Astrocyte (in vitro differentiated cells and primary cell): ENCODE measurements around the gene SLC6A19. TPM values are rescaled to one million over a fixed set of nuclear protein-coding genes. Genes with fewer than 3 reads are reported as not detected.

Source experiments
- DNase-seq: peaks from one replicate; pipeline ENCODE4 v3.0.0-alpha.2; 2010; ENCODE audit warnings: low read depth
- FAIRE-seq: peaks from 2 replicates; lab custom pipeline; 2011; peaks lifted over from hg19 to GRCh38; lab: Jason Lieb, UNC
- H2AFZ ChIP-seq: 2 replicates; pipeline ENCODE4 v1.6.0; 2012; ENCODE audit warnings: low read depth, low read length, inconsistent platforms
- H3K27ac ChIP-seq: 2 replicates; pipeline ENCODE4 v1.5.1; 2011; ENCODE audit warnings: low read depth, low read length, inconsistent platforms
- H3K27me3 ChIP-seq: 2 replicates; pipeline ENCODE4 v1.6.0; 2011; ENCODE audit warnings: low read length, inconsistent platforms; ENCODE audit not compliant: insufficient read depth
- H3K36me3 ChIP-seq: 2 replicates; pipeline ENCODE4 v1.5.1; 2011; ENCODE audit warnings: low read length, inconsistent platforms; ENCODE audit not compliant: insufficient read depth
- H3K4me1 ChIP-seq: 2 replicates; pipeline ENCODE4 v1.5.1; 2011; ENCODE audit warnings: low read length, inconsistent platforms; ENCODE audit not compliant: insufficient read depth
- H3K4me2 ChIP-seq: 2 replicates; pipeline ENCODE4 v1.6.0; 2012; ENCODE audit warnings: low read length, inconsistent platforms
- H3K4me3 ChIP-seq: 2 replicates; pipeline ENCODE4 v1.5.1; 2011; ENCODE audit warnings: low read depth, mild to moderate bottlenecking, low read length, inconsistent platforms; ENCODE audit not compliant: insufficient read depth
- H3K79me2 ChIP-seq: 2 replicates; pipeline ENCODE4 v1.6.0; 2012; ENCODE audit warnings: mild to moderate bottlenecking, low read length, inconsistent platforms; ENCODE audit not compliant: insufficient read depth
- H3K9ac ChIP-seq: 2 replicates; pipeline ENCODE4 v1.6.0; 2012; ENCODE audit warnings: mild to moderate bottlenecking, low read length, inconsistent platforms
- H3K9me3 ChIP-seq: 2 replicates; pipeline ENCODE4 v1.5.1; 2012; ENCODE audit warnings: low read depth, mild to moderate bottlenecking, low read length, inconsistent platforms; ENCODE audit not compliant: insufficient read depth
- H4K20me1 ChIP-seq: 2 replicates; pipeline ENCODE4 v1.6.0; 2012; ENCODE audit warnings: low read length, inconsistent platforms; ENCODE audit not compliant: insufficient read depth
- H3K27ac Mint-ChIP-seq: one replicate; pipeline ENCODE4 v1.8.0; 2021; ENCODE audit warnings: mild to moderate bottlenecking, mixed read lengths; ENCODE audit not compliant: unreplicated experiment
- H3K27me3 Mint-ChIP-seq: one replicate; pipeline ENCODE4 v1.8.0; 2021; ENCODE audit warnings: low read depth, mixed read lengths; ENCODE audit not compliant: unreplicated experiment
- H3K36me3 Mint-ChIP-seq: one replicate; pipeline ENCODE4 v1.8.0; 2021; ENCODE audit warnings: low read depth, mixed read lengths; ENCODE audit not compliant: unreplicated experiment
- H3K4me1 Mint-ChIP-seq: one replicate; pipeline ENCODE4 v1.8.0; 2021; ENCODE audit warnings: low read depth, mixed read lengths; ENCODE audit not compliant: unreplicated experiment
- H3K4me3 Mint-ChIP-seq: one replicate; pipeline ENCODE4 v1.8.0; 2021; ENCODE audit warnings: mild to moderate bottlenecking, moderate library complexity, mixed read lengths; ENCODE audit not compliant: unreplicated experiment
- H3K9me3 Mint-ChIP-seq: one replicate; pipeline ENCODE4 v1.8.0; 2021; ENCODE audit warnings: mild to moderate bottlenecking, mixed read lengths; ENCODE audit not compliant: unreplicated experiment
- EZH2 ChIP-seq: IDR thresholded peaks from 2 replicates; pipeline ENCODE4 v1.6.1; 2012; ENCODE audit warnings: mild to moderate bottlenecking, low read length, inconsistent platforms; ENCODE audit not compliant: insufficient read depth
- total RNA-seq: library from RNA; stranded (reverse); gene quantifications from 2 replicates; pipeline ENCODE4 v1.2.1, GENCODE V29; 2021
- TF ChIP-seq, protein P1 (sequence below): IDR thresholded peaks from 2 replicates; pipeline ENCODE4 v1.5.1; 2011; ENCODE audit warnings: low read depth, mild to moderate bottlenecking, inconsistent platforms, low read length, moderate library complexity; ENCODE audit not compliant: insufficient read depth

SLC6A19 gene
- total RNA-seq, 1 donor from 2014 or later, result not detected

DNA sequence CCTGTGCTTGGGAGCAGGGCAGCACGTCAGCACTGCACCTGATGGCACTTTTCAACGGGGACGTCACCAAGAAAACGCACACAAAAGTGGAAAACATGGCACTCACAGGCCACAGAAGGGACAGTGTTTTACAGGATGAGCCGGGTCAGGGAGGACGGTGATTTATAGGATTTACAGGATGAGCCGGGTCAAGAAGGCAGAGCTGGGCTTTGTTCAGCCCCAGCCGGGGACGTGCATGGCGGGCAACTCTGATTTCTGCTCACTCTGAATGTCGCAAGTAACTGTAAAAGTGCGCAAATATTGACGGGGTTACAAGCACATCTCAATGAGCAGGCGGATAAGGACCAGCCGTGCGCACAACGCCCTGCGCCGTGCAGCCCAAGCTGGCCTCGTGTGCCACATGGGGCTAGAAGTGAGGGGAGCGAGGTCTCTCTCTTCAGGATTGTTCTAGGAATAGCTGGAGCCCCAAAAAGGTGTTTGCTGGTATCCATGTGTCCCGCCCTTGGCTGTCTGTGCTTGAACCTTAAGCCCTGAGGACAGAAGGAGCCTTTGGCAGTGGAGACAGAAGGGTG lies 40.2 kb downstream of the SLC6A19 start:
- no peak overlapping the region for H3K4me2 ChIP-seq
- no peaks in the 10 kb centered on the region for H3K4me1 ChIP-seq
- Mint-ChIP-seq H3K4me1 (no peaks in the 10 kb centered on the region), H3K36me3 (peaks cover 2% of the 10 kb centered on the region), H3K27me3 (peaks cover 33% of the 10 kb centered on the region), H3K9me3 (peaks cover 6% of the 10 kb centered on the region), H3K4me3 (no peak overlapping the region), H3K27ac (no peak overlapping the region)
- no peaks in the 10 kb centered on the region for H3K9me3 ChIP-seq
- H3K9ac ChIP-seq, result no peak overlapping the region
- H3K36me3 ChIP-seq, result no peaks in the 10 kb centered on the region
- no peaks in the 10 kb centered on the region for H4K20me1 ChIP-seq
- H3K79me2 ChIP-seq, result no peaks in the 10 kb centered on the region
- no peak overlapping the region for H3K27ac ChIP-seq
- H3K27me3 ChIP-seq, result no peaks in the 10 kb centered on the region
- no peak overlapping the region for H3K4me3 ChIP-seq
- DNase-seq (no peak), FAIRE-seq (no peak)
- TF ChIP-seq, protein P1, sequence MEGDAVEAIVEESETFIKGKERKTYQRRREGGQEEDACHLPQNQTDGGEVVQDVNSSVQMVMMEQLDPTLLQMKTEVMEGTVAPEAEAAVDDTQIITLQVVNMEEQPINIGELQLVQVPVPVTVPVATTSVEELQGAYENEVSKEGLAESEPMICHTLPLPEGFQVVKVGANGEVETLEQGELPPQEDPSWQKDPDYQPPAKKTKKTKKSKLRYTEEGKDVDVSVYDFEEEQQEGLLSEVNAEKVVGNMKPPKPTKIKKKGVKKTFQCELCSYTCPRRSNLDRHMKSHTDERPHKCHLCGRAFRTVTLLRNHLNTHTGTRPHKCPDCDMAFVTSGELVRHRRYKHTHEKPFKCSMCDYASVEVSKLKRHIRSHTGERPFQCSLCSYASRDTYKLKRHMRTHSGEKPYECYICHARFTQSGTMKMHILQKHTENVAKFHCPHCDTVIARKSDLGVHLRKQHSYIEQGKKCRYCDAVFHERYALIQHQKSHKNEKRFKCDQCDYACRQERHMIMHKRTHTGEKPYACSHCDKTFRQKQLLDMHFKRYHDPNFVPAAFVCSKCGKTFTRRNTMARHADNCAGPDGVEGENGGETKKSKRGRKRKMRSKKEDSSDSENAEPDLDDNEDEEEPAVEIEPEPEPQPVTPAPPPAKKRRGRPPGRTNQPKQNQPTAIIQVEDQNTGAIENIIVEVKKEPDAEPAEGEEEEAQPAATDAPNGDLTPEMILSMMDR, result no peak
- no peak for TF ChIP-seq EZH2
- H2AFZ ChIP-seq, result no peak overlapping the region

DNA sequence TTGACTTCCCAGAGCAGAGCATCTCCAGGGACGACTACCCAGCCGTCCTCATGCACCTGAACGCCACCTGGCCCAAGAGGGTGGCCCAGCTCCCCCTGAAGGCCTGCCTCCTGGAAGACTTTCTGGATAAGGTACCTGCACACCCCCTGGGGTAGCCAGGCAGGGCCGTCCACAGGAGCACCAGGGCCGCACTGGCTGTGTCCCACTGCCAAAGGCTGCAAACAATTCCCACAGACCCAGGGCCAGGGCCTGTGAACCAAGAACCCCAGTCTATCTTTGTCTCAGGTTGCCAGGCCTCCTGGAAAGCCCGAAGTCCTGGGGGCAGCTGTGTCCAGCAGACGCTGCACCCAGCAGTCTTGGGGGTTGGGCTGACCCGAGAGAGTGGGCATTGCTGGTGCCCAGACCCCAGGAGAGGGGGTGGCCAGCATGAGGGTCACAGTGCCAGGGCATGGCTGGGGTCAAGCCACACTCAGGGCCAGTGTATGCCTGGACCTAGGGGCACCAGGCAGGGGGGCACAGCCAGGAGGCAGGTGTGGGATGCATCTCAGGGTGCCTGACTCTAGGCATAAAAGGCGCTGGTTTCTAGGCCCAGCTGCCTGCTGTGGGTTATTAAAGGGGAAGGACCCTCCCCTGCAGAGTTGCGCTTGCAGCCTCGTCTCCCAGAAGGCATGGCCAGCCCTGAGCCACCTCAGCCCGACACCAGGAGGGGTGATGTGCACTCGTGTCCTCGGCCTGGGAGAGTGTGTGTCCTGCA lies 41.5 kb downstream of the SLC6A19 start:
- TF ChIP-seq, protein P1, result no peak
- TF ChIP-seq EZH2, result no peak
- Histone ChIP-seq H3K9me3 (no peaks in the 10 kb centered on the region), H3K4me2 (no peak overlapping the region), H3K36me3 (no peaks in the 10 kb centered on the region), H3K27me3 (no peaks in the 10 kb centered on the region), H3K4me3 (no peak overlapping the region), H3K79me2 (no peaks in the 10 kb centered on the region), H3K4me1 (no peaks in the 10 kb centered on the region), H2AFZ (no peak overlapping the region), H3K27ac (no peak overlapping the region), H3K9ac (no peak overlapping the region), H4K20me1 (no peaks in the 10 kb centered on the region)
- H3K27me3 Mint-ChIP-seq, result peaks cover 35% of the 10 kb centered on the region
- FAIRE-seq (no peak), DNase-seq (no peak)
- no peaks in the 10 kb centered on the region for H3K4me1 Mint-ChIP-seq
- no peak overlapping the region for H3K27ac Mint-ChIP-seq
- peaks cover 5% of the 10 kb centered on the region for H3K9me3 Mint-ChIP-seq
- H3K4me3 Mint-ChIP-seq, result no peak overlapping the region
- no peaks in the 10 kb centered on the region for H3K36me3 Mint-ChIP-seq
